Astrocyte of the hippocampus (primary cell): ENCODE results near the gene AMMECR1L.
A peak's percentile ranks its signal among the peaks of the same experiment; 100 is the strongest.
"Not testable (repeated sequence)": the region's sequence is repeated elsewhere in the genome, so short reads cannot be mapped to it uniquely, and the experiment has no call there.

Experiments
- DNase-seq: peaks from one replicate; pipeline ENCODE4 v3.0.0; 2011; ENCODE audit warnings: low read depth, low spot score

The AMMECR1L gene

GRCh38 chr2:127841466-127842178 is 44.1 kb downstream of the AMMECR1L start:
- no peak for DNase-seq

- no peak for DNase-seq
Observed at GRCh38 chr2:127840893-127841292, 44.9 kb downstream of the AMMECR1L start.

DNA sequence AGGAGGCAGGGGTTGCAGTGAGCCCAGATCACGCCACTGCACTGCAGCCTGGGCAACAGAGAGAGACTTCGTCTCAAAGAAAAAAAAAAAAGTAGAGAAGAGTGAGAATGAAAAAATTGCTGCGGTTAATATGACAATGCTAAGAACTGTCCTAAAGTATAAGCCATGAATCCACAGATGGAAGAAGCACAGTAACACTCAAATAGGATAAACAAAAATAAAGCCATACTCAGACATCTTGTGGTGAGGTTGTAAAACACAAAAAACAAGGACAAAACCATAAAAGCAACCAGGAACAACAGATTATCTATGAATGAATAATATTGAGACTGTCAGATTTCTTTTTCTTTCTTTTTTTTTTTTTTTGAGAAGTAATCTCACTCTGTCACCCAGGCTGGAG is 50.8 kb downstream of the AMMECR1L start:
- DNase-seq, result no peak

DNA sequence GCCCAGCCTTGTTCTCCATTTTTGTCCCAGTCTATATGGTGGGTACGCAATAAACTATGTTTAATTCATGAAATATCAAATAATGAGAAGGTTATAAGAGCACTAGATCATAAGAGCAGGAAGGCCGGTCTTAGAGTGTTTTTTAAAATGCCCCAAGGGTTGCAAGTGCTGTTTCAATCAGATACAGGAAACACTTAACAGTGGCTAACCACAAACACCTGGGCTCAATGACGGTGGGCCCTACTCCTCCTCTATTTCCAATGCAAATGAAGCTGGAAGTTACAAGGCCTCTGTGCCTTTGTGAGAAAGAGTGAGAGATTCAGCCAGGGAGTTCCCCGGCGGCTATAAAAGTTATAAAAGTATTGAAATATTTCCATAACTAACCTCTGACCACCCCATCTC is 55.9 kb downstream of the AMMECR1L start:
- DNase-seq, result no peak

DNA sequence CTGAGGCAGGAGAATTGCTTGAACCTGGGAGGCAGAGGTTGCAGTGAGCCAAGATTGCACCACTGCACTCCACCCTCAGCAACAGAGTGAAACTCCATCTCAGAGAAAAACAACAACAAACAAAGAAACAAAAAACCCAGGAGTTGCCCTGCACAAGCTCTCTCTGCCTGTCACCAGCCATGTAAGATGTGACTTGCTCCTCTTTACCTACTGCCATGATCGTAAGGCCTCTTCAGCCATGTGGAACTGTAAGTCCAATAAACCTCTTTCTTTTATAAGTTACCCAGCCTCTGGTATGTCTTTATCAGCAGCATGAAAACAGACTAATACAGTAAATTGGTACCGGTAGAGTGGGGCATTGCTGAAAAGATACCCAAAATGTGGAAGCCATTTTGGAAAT is 59.0 kb downstream of the AMMECR1L start:
- not testable (repeated sequence) for DNase-seq

DNA sequence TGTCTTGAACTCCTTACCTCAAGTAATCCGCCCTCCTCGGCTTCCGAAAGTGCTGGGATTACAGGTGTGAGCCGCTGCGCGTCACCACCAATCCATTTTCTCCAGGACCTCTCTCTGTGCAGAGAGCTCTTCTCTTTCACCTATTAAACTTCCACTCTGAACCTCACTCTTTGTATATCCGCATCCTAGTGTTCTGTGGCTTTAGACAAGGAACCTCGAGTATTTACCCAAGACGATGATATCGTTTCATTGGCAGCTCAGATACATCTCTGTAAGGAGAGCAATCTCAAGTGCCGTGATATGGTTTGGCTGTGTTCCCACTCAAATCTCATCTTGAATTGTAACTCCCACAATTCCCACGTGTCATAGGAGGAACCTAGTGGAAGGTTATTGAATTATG is 59.7 kb downstream of the AMMECR1L start:
- no peak for DNase-seq

- DNase-seq, result peak; percentile 19
Observed at GRCh38 chr2:127820080-127820668, 65.6 kb downstream of the AMMECR1L start.

DNA sequence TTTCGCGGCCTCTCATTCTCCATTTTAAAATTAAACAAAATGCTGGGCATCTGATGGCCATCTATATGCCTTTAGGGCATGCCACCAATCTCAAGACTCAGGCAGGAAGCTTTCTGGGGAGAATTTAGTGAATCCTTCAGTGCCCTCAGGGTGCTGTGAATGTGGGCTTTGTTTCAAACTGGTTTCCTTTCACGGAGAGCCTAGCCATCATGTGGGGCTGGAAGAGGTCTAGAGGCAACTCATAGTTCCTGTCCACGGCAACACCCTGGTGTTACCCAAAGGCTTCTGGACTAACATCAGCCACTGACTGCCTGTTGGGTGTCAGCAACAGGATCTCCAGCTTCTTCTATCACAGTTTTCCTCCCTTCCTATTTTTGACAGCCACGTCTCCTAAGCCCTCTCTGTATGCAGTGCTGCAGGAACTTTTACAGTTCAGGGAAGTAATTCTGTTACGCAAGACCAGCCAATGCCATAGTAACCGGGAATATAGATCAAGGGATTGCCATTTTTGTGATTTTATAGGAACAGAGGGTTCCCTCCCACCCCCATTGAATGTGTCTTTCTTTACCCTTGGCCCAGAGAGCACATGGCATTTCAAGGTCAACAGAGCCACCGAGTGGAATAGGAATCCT is 66.8 kb downstream of the AMMECR1L start:
- DNase-seq, result no peak

DNA sequence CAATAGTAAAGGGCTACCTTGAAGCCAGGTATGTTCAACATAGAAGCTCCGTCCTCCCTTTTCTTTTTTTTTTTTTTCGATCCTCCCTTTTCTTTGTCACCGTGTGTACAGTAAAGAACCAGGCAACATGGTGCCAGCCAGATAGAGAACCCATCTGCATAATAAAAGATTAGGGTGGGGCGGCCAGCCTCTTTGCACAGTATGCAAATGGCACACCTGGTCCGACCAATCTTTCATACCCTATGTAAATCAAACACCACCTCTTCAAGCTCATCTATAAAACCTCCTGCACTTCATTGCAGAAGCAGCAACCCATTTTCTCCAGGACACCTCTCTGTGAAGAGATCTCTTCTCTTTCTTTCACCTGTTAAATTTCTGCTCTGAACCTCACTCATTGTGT is 67.5 kb downstream of the AMMECR1L start:
- no peak for DNase-seq

DNA sequence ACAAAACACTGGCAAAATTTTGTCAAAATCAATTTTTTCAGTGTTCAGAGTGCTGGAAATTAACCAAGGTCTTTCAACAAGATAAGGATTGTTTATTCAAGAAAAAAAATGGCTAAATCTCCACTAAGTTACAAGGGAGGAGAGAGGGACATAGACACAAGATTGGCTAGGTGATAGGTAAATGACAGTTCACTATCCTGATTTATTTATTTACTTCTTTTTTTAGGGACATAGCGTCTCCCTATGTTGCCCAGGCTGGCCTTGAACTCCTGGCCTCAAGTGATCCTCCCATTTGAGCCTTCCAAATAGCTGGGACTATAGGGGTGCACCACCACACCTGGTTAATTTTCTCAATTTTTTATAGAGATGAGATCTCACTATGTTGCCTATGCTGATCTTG is 71.1 kb downstream of the AMMECR1L start:
- DNase-seq, result no peak

GRCh38 chr2:127812441-127812840 is 73.3 kb downstream of the AMMECR1L start:
- DNase-seq, result not testable (repeated sequence)
